Measurements from ENCODE around the gene CDH8. TPM values are rescaled to one million over a fixed set of nuclear protein-coding genes. Genes with fewer than 3 reads are reported as not detected.

Gene CDH8
- total RNA-seq, 1 experiment from 2014 or later = not detected

- Histone ChIP-seq H3K4me3 (no peak overlapping the region), H3K9me3 (no peaks in the 10 kb centered on the region), H3K27me3 (peaks cover 18% of the 10 kb centered on the region), H3K36me3 (no peaks in the 10 kb centered on the region)
- no peak for DNase-seq
Measured at GRCh38 chr16:62038225-62038624, 2.0 kb upstream of the CDH8 start.

DNA sequence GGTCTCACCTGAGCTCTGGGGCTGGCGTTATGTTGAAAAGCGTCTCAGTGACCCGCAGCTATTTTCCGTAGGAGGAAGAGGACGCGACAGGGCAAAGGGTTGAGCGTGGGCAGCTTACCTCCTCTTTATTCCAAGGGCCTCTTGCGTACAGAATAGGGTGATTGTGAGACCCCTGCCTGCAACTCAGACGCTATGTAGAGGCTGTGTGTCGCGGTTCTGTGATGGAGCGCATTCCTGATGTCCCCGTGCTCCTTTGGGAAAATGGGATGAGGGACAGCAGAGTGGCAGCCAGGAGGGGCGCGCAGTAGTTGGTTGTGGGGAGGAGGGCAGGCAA, 531 bp upstream of the CDH8 start:
- DNase-seq = no peak
- no peak overlapping the region for H3K4me3 ChIP-seq
- no peaks in the 10 kb centered on the region for H3K9me3 ChIP-seq
- H3K36me3 ChIP-seq = no peaks in the 10 kb centered on the region
- H3K27me3 ChIP-seq = peaks cover 18% of the 10 kb centered on the region

- Histone ChIP-seq H3K9me3 (no peaks in the 10 kb centered on the region), H3K36me3 (no peaks in the 10 kb centered on the region), H3K27me3 (peaks cover 18% of the 10 kb centered on the region), H3K4me3 (peak overlapping the region; percentile 21)
- no peak for DNase-seq
Measured at GRCh38 chr16:62035115-62036092, 834 bp downstream of the CDH8 start.

DNA sequence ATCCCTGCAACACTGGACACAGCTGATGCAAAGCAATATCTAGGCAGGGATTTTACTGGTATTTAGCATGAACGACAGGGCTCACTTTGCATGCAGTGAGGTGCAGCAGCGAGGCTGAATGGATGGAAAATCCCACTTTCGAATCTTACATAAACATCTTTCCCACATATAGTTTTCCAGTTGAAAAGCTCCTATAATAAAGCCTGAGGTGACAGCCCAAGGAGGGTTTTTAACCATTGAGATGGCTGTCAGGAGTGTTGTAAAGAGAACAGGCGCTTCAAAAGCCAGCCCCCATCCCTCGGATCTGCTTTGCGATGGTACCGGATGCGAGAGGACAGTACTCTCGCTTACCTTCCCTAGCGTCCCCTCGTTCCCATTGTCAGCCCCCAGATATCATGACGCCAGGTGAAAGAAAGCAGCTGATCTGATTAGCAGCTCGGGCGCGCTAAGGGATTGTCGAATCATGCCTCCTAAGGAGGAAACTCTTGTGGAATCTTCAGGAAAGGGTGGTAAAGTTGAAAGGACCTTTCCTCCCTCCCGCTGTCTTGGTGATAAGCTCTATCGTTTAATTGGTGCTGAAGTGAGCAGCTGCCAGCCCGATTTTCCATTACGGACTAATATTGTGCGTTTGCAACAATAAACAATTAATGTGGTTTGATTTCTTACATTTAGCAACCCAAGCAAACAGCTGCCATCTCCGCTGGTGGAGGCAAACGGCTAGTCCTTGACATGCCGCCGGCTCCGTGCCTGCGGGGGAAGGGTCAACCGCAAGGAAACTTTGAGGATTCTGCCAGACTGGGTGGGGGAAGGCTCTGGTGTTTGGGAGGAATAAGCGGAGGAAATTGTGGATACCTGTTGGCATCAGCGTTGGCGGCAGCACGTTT, 1.8 kb downstream of the CDH8 start:
- Histone ChIP-seq H3K36me3 (no peaks in the 10 kb centered on the region), H3K27me3 (peaks cover 18% of the 10 kb centered on the region), H3K9me3 (no peaks in the 10 kb centered on the region), H3K4me3 (no peak overlapping the region; the same call in 1 of the 2 replicates)
- no peak for DNase-seq

- Histone ChIP-seq H3K27me3 (peaks cover 18% of the 10 kb centered on the region), H3K36me3 (no peaks in the 10 kb centered on the region), H3K9me3 (no peaks in the 10 kb centered on the region), H3K4me3 (no peak overlapping the region)
- DNase-seq = no peak
Measured at GRCh38 chr16:62033065-62033464, 3.2 kb downstream of the CDH8 start.

- Histone ChIP-seq H3K36me3 (no peaks in the 10 kb centered on the region), H3K9me3 (no peaks in the 10 kb centered on the region)
- no peak for DNase-seq
Measured at GRCh38 chr16:62029947-62030346, 6.3 kb downstream of the CDH8 start.

GRCh38 chr16:62022688-62023087, 13.6 kb downstream of the CDH8 start:
- H3K36me3 ChIP-seq = no peaks in the 10 kb centered on the region
- DNase-seq = no peak

More at GRCh38 chr16:62029947-62030346, 6.3 kb downstream of the CDH8 start:
- Histone ChIP-seq H3K27me3 (peaks cover 5% of the 10 kb centered on the region; the same call in 1 of the 2 replicates), H3K4me3 (no peak overlapping the region)

GRCh38 chr16:62021161-62021581, 15.1 kb downstream of the CDH8 start:
- peak; percentile 27 for DNase-seq
- H3K9me3 ChIP-seq = no peaks in the 10 kb centered on the region
- peak overlapping the region; percentile 10; the same call in 1 of the 2 replicates for H3K4me3 ChIP-seq
- H3K36me3 ChIP-seq = no peaks in the 10 kb centered on the region
- H3K27me3 ChIP-seq = no peaks in the 10 kb centered on the region

More at GRCh38 chr16:62022688-62023087, 13.6 kb downstream of the CDH8 start:
- Histone ChIP-seq H3K27me3 (no peaks in the 10 kb centered on the region), H3K4me3 (no peak overlapping the region), H3K9me3 (no peaks in the 10 kb centered on the region)

- no peaks in the 10 kb centered on the region for H3K36me3 ChIP-seq
- H3K4me3 ChIP-seq = 0 out of 2 replicates have a peak overlapping the region, but pooled peaks have one; percentile 10
- H3K9me3 ChIP-seq = no peaks in the 10 kb centered on the region
- DNase-seq = no peak
- H3K27me3 ChIP-seq = no peaks in the 10 kb centered on the region
Measured at GRCh38 chr16:62020681-62021080, 15.6 kb downstream of the CDH8 start.

DNA sequence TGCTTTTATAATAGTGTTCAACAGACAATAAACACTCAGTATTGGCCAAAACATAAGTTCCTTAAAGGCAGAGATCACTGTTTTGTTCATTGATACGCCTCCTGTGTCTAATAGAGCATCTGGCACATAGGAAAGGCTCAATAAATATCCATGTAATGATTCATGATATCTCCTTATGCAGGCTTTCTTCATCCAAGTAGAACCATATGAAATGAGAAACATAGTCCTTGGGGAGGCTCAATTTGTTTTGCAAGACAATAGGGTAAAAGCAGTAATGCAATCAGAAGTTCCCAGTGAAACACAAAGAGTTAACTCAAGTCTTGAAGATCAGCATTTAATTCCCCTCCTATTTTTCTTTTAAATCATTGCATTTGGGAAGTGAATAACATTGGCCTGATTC, 16.4 kb downstream of the CDH8 start:
- Histone ChIP-seq H3K9me3 (no peaks in the 10 kb centered on the region), H3K27me3 (no peaks in the 10 kb centered on the region)
- no peak for DNase-seq

GRCh38 chr16:62018301-62019060, 17.8 kb downstream of the CDH8 start:
- no peaks in the 10 kb centered on the region for H3K9me3 ChIP-seq
- H3K4me3 ChIP-seq = no peak overlapping the region
- DNase-seq = no peak
- no peaks in the 10 kb centered on the region for H3K36me3 ChIP-seq
- H3K27me3 ChIP-seq = no peaks in the 10 kb centered on the region

More for the DNA sequence above, 16.4 kb downstream of the CDH8 start:
- no peak overlapping the region for H3K4me3 ChIP-seq
- H3K36me3 ChIP-seq = no peaks in the 10 kb centered on the region

DNA sequence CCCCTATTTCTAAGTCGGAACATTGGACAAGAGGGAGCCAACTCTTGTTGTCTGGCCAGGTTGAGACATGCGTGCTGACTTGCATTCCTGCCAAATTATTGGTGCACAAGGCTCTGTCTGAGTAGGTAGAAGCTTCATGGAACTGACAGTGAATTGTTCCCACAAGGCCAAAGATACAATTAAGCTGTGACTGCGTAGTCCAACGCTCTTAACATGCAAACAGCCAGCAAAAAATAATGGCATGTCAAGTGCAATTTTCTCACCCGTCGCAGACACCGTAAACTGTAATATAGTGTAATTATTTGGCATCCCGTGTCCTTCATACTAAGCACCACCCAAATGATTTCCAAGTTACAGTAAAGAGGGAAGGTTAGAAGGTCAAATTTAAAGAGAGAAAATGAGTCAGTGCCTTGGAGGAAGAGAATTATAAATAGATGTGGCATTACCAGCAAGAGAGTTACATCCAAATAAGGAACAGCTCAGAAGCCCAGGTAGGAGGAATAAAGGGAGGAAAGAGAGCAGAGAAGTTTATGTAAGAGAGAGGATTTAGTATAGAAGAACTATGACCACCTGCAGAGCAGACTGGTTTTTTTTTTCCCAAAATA, 21.8 kb downstream of the CDH8 start:
- H3K9me3 ChIP-seq = no peaks in the 10 kb centered on the region
- H3K36me3 ChIP-seq = no peaks in the 10 kb centered on the region
- H3K27me3 ChIP-seq = no peaks in the 10 kb centered on the region
- no peak for DNase-seq
- no peak overlapping the region for H3K4me3 ChIP-seq

DNA sequence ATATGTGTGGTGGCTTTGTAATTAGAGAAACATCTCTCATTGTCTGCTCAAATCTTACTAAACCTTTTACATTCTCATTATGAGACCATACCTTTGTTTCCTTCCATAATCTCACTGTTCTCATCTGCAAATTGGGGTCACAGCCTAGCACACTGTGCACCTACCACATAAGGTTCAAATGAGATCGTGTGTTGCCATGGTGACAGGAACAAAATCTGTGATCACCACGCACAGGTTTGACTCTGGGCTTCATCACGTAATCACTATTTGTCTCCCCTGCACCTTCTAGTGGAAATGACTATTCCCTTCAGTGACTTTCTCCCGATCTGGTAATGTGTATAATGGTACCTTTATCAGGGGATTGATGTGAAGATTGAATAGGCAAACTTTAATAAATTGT, 26.1 kb downstream of the CDH8 start:
- DNase-seq = no peak
- Histone ChIP-seq H3K9me3 (no peaks in the 10 kb centered on the region), H3K36me3 (no peaks in the 10 kb centered on the region), H3K27me3 (no peaks in the 10 kb centered on the region), H3K4me3 (no peak overlapping the region)

- Histone ChIP-seq H3K4me3 (no peak overlapping the region), H3K9me3 (no peaks in the 10 kb centered on the region), H3K36me3 (no peaks in the 10 kb centered on the region), H3K27me3 (no peaks in the 10 kb centered on the region)
- no peak for DNase-seq
Measured at GRCh38 chr16:61998460-61998859, 37.8 kb downstream of the CDH8 start.

- H3K27me3 ChIP-seq = no peaks in the 10 kb centered on the region
- no peak overlapping the region for H3K4me3 ChIP-seq
- no peaks in the 10 kb centered on the region for H3K36me3 ChIP-seq
- no peak for DNase-seq
- no peaks in the 10 kb centered on the region for H3K9me3 ChIP-seq
Measured at GRCh38 chr16:61993108-61993507, 43.1 kb downstream of the CDH8 start.

DNA sequence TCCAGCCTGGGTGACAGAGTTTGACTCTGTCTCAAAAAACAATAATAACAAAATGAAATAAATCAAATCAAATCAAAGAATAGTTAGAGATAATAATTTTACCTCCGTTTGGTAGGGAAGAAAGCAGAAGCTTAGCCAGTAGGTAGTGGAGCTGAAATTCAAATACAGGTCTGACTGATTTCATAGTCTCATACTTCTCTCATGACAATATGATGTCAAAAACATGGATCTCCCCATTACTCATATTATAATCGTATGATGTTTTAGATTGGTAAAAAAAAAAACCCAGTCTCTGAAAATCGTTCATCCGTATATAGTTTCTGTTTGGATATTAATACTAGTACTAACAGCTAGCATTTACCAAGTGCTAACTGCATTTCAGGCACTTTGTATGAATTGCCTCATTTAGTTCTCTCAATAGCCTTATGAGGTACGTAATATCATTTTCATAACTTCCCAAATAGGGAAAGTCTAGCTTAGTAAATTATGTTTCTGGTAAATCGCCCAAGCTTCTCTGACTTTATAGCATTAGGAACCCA, 48.7 kb downstream of the CDH8 start:
- H3K9me3 ChIP-seq = no peaks in the 10 kb centered on the region
- H3K4me3 ChIP-seq = no peak overlapping the region
- DNase-seq = no peak
- H3K36me3 ChIP-seq = no peaks in the 10 kb centered on the region
- H3K27me3 ChIP-seq = no peaks in the 10 kb centered on the region

Data from MG63 (cell line).